ENCODE data around the gene NDFIP1. TPM values are rescaled to one million over a fixed set of nuclear protein-coding genes. Genes with fewer than 3 reads are reported as not detected.

NDFIP1 gene
- total and polyA plus RNA-seq, 2 of the 13 experiments (the other 11 are each of a cell fraction or from before 2014, with no cell fraction given): 12.4 to 15.7 TPM

- TF ChIP-seq ZNF207 (IDR thresholded peaks at IDR 0.05; ENCODE audit: borderline replicate concordance) (no peak), FOXK1 (CRISPR knock-in tag; IDR thresholded peaks at IDR 0.05; ENCODE audit: borderline replicate concordance, low read depth) (0 out of 2 replicates have a peak, but pooled peaks have one; percentile 11), RCOR2 (CRISPR knock-in tag; IDR thresholded peaks at IDR 0.05) (no peak), ZIK1 (CRISPR knock-in tag; IDR thresholded peaks at IDR 0.05; ENCODE audit: borderline replicate concordance, low read depth) (peak; percentile 67), SNAPC4 (CRISPR knock-in tag; IDR thresholded peaks at IDR 0.05) (no peak), JUND (CRISPR knock-in tag; IDR thresholded peaks at IDR 0.05) (no peak; the same call in 1 of the 2 replicates), NBN (conservative IDR thresholded peaks at IDR 0.05) (no peak), NONO (IDR thresholded peaks at IDR 0.05) (no peak), NONO (CRISPR knock-in tag; conservative IDR thresholded peaks at IDR 0.05) (peak; percentile 78; the same call in 1 of the 2 replicates), HOMEZ (CRISPR knock-in tag; IDR thresholded peaks at IDR 0.05; ENCODE audit: low read depth) (no peak), ZNF296 (CRISPR knock-in tag; conservative IDR thresholded peaks at IDR 0.05) (no peak), NRL (CRISPR knock-in tag; IDR thresholded peaks at IDR 0.05; ENCODE audit: borderline replicate concordance) (0 out of 2 replicates have a peak, but pooled peaks have one; percentile 51), MAZ (IDR thresholded peaks at IDR 0.05; ENCODE audit: borderline replicate concordance, low read depth, low read length) (no peak), MAZ (CRISPR knock-in tag; IDR thresholded peaks at IDR 0.05; ENCODE audit: low read depth) (peak; percentile 81), POLR2AphosphoS5 (IDR thresholded peaks at IDR 0.05; ENCODE audit: low read depth, low read length) (peak; percentile 67), MIXL1 (CRISPR knock-in tag; IDR thresholded peaks at IDR 0.05) (0 out of 2 replicates have a peak, but pooled peaks have one; percentile 8), ERF (CRISPR knock-in tag; IDR thresholded peaks at IDR 0.05) (peak; percentile 49; the same call in 1 of the 2 replicates), TOPORS (CRISPR knock-in tag; IDR thresholded peaks at IDR 0.05) (peak; percentile 92), ZFP41 (CRISPR knock-in tag; IDR thresholded peaks at IDR 0.05; ENCODE audit: borderline replicate concordance) (no peak), ZNF121 (CRISPR knock-in tag; IDR thresholded peaks at IDR 0.05) (peak; percentile 68), CTCF (CRISPR knock-in tag; IDR thresholded peaks at IDR 0.05) (peak; percentile 16; the same call in 1 of the 2 replicates), TCF12 (IDR thresholded peaks at IDR 0.05) (no peak), TCF12 (CRISPR knock-in tag; IDR thresholded peaks at IDR 0.05) (no peak)
These were observed at the start of gene NDFIP1 (continued) for GRCh38 chr5:142108432-142109330.
